Loucy (cell line): ENCODE results near the gene CLCN7.

ENCODE experiments used
- CTCF ChIP-seq: fragments of 200-600 bp; sonication (generic); conservative IDR thresholded peaks from 2 replicates; pipeline ENCODE4 v1.5.1; 2014; ENCODE audit warnings: mild to moderate bottlenecking, antibody characterized with exemption, low read length
- EZH2phosphoT487 ChIP-seq: fragments of 200-600 bp; IDR thresholded peaks from 2 replicates; pipeline ENCODE4 v1.6.1; 2018; ENCODE audit warnings: antibody characterized with exemption, mild to moderate bottlenecking, moderate library complexity, borderline replicate concordance

DNA sequence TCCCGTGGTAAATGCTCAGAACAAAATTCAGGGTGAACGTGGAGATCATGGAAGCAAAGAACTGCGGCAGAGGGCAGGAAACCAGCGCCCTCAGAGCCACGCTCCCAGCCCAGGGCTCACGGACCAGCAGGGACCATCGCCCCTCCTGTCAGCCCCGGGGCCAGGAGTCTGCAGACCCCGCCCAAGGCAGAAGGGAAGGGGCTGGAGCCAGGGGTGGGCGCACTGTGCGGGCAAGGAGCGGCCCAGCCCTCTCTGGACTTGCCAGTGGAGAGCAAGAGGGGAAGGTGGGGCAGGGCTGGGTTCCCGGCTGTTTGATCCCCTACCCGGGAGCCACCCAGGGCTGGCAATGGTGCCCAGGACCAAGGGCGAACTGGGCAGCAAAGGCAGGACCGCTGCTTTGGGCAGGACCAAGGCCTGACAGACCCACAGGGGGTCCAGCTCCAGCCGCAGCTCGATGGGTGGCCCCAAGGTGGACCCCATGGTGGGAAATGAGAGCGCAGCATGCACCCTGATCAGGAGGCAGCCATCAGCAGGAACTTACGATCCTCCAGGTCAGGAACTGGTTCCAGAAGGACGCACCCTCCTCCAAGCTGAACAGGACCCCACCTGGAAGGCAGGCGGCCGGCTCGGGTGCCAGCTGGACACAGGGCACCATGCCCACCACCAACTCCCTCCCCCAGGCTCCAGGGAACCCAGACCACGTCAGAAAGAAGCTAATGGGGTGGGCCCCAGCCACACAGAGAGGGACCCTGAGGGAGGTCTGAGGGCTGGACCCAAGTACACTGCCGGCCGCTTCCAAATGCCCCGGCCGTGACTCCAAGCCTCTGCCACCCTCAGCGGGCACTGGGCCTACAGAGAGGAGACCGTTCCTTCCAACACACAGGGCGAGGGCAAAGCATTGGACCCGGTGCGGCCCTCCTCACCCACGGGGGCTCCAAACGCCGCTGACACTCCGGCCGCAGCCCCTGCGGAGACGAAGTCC is 19.3 kb downstream of the CLCN7 start:
- TF ChIP-seq CTCF, result no peak
- TF ChIP-seq EZH2phosphoT487, result no peak
